HepG2 (cell line): ENCODE results near the gene CCL23. TPM values are rescaled to one million over a fixed set of nuclear protein-coding genes. Genes with fewer than 3 reads are reported as not detected.

ENCODE experiments used
- ARNTL ChIP-seq: sonication (generic); formaldehyde crosslinking; IDR thresholded peaks from 2 replicates; pipeline ENCODE4 v1.4.0; 2020; ENCODE audit warnings: mild to moderate bottlenecking, missing genetic modification reagents
- BHLHE40 ChIP-seq: IDR thresholded peaks from 2 replicates; pipeline ENCODE4 v1.6.1; 2011; ENCODE audit warnings: low read length, improper control_type of control experiment
- CBX1 ChIP-seq: IDR thresholded peaks from one replicate; pipeline ENCODE4 v1.6.1; 2016; ENCODE audit warnings: antibody characterized with exemption, low read depth
- GZF1 ChIP-seq: sonication (generic); formaldehyde crosslinking; IDR thresholded peaks from 2 replicates; pipeline ENCODE4 v1.5.1; 2020; ENCODE audit warnings: mild to moderate bottlenecking, missing genetic modification reagents
- HOXA7 ChIP-seq: sonication (generic); formaldehyde crosslinking; IDR thresholded peaks from 2 replicates; pipeline ENCODE4 v1.8.1; 2022; ENCODE audit warnings: mild to moderate bottlenecking, missing genetic modification reagents, moderate library complexity
- JDP2 ChIP-seq: sonication (generic); formaldehyde crosslinking; IDR thresholded peaks from 2 replicates; pipeline ENCODE4 v1.8.1; 2022; ENCODE audit warnings: missing genetic modification reagents, borderline replicate concordance
- NCOR1 ChIP-seq: fragments of 200-600 bp; sonication (generic); IDR thresholded peaks from 2 replicates; pipeline ENCODE4 v1.7.0; 2017; ENCODE audit warnings: antibody characterized with exemption, low read length, borderline replicate concordance
- NONO ChIP-seq, 2 experiments: fragments of 450-650 bp in 1 of 2; sonication (generic) in 1 of 2; formaldehyde crosslinking in 1 of 2; IDR thresholded peaks in 1 of 2; conservative IDR thresholded peaks in 1 of 2; 2 replicates each; pipeline versions ENCODE4 v1.6.1 to v1.8.0; 2017 to 2022; ENCODE audit warnings: mild to moderate bottlenecking in 1 of 2, missing genetic modification reagents in 1 of 2, moderate library complexity in 1 of 2
- POGZ ChIP-seq: sonication (generic); formaldehyde crosslinking; IDR thresholded peaks from 2 replicates; pipeline ENCODE4 v1.4.0; 2020; ENCODE audit warnings: mild to moderate bottlenecking, missing genetic modification reagents
- TAF15 ChIP-seq: fragments of 200-400 bp; formaldehyde crosslinking; IDR thresholded peaks from one replicate; pipeline ENCODE4 v1.6.1; 2018; ENCODE audit warnings: mild to moderate bottlenecking, low read depth, low read length; ENCODE audit not compliant: poor library complexity, severe bottlenecking
- ZNF253 ChIP-seq: sonication (generic); formaldehyde crosslinking; IDR thresholded peaks from 2 replicates; pipeline ENCODE4 v1.8.0; 2022; ENCODE audit warnings: mild to moderate bottlenecking, missing genetic modification reagents, borderline replicate concordance
- ZNF354B ChIP-seq: sonication (generic); formaldehyde crosslinking; IDR thresholded peaks from 2 replicates; pipeline ENCODE4 v1.8.0; 2022; ENCODE audit warnings: mild to moderate bottlenecking, missing genetic modification reagents
- ZNF431 ChIP-seq: sonication (generic); formaldehyde crosslinking; IDR thresholded peaks from 2 replicates; pipeline ENCODE4 v1.9.0; 2022; ENCODE audit warnings: missing genetic modification reagents, low read depth, mild to moderate bottlenecking, borderline replicate concordance
- ZNF468 ChIP-seq: sonication (generic); formaldehyde crosslinking; IDR thresholded peaks from 2 replicates; pipeline ENCODE4 v1.8.0; 2022; ENCODE audit warnings: mild to moderate bottlenecking, moderate library complexity, missing genetic modification reagents
- ZNF501 ChIP-seq: sonication (generic); formaldehyde crosslinking; IDR thresholded peaks from 2 replicates; pipeline ENCODE4 v1.5.1; 2020; ENCODE audit warnings: mild to moderate bottlenecking, moderate library complexity, missing genetic modification reagents
- polyA plus RNA-seq, 8 experiments: library from polyadenylated mRNA; depleted of rRNA in 3 of 8; stranded (reverse) in 7 of 8; unstranded in 1 of 8; fragments of >200 nt; fragmentation: Illumina TruSeq in 4 of 8; extraction: Trizol in 4 of 8; gene quantifications; 2 replicates each; pipeline versions ENCODE4 v1.2.1 to v1.2.3, GENCODE V29; 2011 to 2016; ENCODE audit warnings: low read depth in 4 of 8, missing spikeins in 1 of 8, mixed read lengths in 1 of 8; ENCODE audit not compliant: insufficient read depth in 1 of 8
- total RNA-seq, 5 experiments: library from RNA; depleted of rRNA; stranded (reverse); fragments of >200 nt; fragmentation: Illumina TruSeq; extraction: Trizol; gene quantifications; 2 replicates each; pipeline ENCODE4 v1.2.3, GENCODE V29; 2016; ENCODE audit warnings: low read depth in 1 of 5
- TF ChIP-seq, protein P1 (sequence below): sonication (generic); formaldehyde crosslinking; IDR thresholded peaks from 2 replicates; pipeline ENCODE4 v1.5.0; 2020; ENCODE audit warnings: mild to moderate bottlenecking, missing genetic modification reagents
- TF ChIP-seq, protein P2 (sequence below): sonication (generic); formaldehyde crosslinking; IDR thresholded peaks from 2 replicates; pipeline ENCODE4 v1.8.0; 2022; ENCODE audit warnings: missing genetic modification reagents, mild to moderate bottlenecking, inconsistent platforms, borderline replicate concordance
- TF ChIP-seq, protein P3 (sequence below): sonication (generic); formaldehyde crosslinking; IDR thresholded peaks from 2 replicates; pipeline ENCODE4 v1.5.0; 2020; ENCODE audit warnings: mild to moderate bottlenecking, missing genetic modification reagents
- TF ChIP-seq, protein P4 (sequence below): IDR thresholded peaks from 2 replicates; pipeline ENCODE4 v1.6.1; 2016; ENCODE audit warnings: low read depth, control low read depth
- TF ChIP-seq, protein P5 (sequence below): sonication (generic); formaldehyde crosslinking; IDR thresholded peaks from 2 replicates; pipeline ENCODE4 v1.5.0; 2020; ENCODE audit warnings: missing genetic modification reagents

The CCL23 gene
- total and polyA plus RNA-seq, 2 of the 13 experiments (the other 11 are each of a cell fraction or from before 2014, with no cell fraction given): not detected

DNA sequence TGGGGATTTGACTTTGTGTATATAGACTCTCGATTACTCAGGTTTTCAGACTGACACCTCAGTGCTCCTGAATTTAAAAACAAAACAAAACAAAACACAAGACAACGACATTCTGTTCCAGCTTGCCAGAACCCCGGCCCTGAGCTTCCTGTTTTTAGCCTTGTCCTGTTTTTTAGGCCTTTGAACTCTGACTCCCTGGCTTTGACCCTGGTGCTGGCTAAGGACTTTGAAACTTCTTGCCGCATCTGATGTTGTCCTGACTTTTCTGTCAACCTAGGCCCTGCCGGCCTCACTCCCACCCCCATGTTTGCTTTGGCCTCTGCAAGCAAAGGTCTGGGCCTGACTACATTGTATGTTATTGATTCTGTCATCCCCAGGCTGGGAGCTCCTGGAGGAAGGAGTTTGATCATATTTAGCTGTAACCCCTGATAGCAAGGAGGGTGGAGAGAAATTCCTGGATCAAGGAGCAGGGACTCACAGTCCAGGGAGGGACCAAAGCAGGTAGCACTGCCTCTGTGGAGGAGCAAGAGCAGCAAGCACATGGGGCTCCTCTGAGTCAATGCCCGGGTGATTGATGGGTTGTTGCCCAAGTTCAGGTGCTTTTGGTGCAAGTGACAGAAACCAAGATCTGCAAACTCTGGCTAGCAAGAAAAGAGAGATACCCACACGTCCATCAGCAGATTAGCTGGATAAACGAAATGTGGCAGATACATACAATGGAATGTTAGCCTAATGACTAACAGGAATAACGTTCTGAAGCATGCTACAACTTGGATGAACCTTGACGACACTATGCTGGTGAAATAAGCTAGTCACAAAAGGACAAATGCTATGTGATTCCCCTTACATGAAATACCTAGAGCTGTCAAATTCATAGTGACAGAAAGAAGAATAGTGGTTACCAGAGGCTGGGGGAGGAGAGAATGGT lies 44.2 kb downstream of the CCL23 start (continued):
- no peak for TF ChIP-seq NONO (IDR thresholded peaks at IDR 0.05)
- peak; percentile 93 for TF ChIP-seq NONO (CRISPR knock-in tag; conservative IDR thresholded peaks at IDR 0.05)
- TF ChIP-seq ZNF501 (CRISPR knock-in tag): peak; percentile 67
- peak; percentile 83 for TF ChIP-seq ARNTL
- TF ChIP-seq TAF15: no peak
- TF ChIP-seq ZNF354B (CRISPR knock-in tag): no peak
- peak; percentile 45; the same call in 1 of the 2 replicates for TF ChIP-seq JDP2
- TF ChIP-seq, protein P1, sequence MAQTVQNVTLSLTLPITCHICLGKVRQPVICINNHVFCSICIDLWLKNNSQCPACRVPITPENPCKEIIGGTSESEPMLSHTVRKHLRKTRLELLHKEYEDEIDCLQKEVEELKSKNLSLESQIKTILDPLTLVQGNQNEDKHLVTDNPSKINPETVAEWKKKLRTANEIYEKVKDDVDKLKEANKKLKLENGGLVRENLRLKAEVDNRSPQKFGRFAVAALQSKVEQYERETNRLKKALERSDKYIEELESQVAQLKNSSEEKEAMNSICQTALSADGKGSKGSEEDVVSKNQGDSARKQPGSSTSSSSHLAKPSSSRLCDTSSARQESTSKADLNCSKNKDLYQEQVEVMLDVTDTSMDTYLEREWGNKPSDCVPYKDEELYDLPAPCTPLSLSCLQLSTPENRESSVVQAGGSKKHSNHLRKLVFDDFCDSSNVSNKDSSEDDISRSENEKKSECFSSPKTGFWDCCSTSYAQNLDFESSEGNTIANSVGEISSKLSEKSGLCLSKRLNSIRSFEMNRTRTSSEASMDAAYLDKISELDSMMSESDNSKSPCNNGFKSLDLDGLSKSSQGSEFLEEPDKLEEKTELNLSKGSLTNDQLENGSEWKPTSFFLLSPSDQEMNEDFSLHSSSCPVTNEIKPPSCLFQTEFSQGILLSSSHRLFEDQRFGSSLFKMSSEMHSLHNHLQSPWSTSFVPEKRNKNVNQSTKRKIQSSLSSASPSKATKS (CRISPR knock-in tag): 0 out of 2 replicates have a peak, but pooled peaks have one; percentile 77
- TF ChIP-seq, protein P2, sequence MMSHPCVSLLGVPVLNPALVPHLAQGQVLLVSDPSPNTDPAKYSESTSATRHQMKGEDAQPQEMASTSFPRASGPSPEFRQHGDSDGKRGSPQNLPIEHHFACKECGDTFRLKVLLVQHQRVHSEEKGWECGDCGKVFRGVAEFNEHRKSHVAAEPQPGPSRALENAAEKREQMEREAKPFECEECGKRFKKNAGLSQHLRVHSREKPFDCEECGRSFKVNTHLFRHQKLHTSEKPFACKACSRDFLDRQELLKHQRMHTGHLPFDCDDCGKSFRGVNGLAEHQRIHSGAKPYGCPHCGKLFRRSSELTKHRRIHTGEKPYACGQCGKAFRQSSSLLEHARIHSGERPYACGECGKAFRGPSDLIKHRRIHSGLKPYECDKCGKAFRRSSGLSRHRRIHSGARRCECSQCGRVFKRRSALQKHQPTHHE (CRISPR knock-in tag): no peak
- peak; percentile 20; the same call in 1 of the 2 replicates for TF ChIP-seq BHLHE40
- TF ChIP-seq GZF1: no peak
- TF ChIP-seq CBX1: no peak
- no peak for TF ChIP-seq ZNF253
- no peak; the same call in 1 of the 2 replicates for TF ChIP-seq ZNF431 (CRISPR knock-in tag)
- TF ChIP-seq, protein P3, sequence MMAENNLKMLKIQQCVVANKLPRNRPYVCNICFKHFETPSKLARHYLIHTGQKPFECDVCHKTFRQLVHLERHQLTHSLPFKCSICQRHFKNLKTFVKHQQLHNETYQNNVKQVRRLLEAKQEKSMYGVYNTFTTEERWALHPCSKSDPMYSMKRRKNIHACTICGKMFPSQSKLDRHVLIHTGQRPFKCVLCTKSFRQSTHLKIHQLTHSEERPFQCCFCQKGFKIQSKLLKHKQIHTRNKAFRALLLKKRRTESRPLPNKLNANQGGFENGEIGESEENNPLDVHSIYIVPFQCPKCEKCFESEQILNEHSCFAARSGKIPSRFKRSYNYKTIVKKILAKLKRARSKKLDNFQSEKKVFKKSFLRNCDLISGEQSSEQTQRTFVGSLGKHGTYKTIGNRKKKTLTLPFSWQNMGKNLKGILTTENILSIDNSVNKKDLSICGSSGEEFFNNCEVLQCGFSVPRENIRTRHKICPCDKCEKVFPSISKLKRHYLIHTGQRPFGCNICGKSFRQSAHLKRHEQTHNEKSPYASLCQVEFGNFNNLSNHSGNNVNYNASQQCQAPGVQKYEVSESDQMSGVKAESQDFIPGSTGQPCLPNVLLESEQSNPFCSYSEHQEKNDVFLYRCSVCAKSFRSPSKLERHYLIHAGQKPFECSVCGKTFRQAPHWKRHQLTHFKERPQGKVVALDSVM: peak; percentile 90
- TF ChIP-seq, protein P4, sequence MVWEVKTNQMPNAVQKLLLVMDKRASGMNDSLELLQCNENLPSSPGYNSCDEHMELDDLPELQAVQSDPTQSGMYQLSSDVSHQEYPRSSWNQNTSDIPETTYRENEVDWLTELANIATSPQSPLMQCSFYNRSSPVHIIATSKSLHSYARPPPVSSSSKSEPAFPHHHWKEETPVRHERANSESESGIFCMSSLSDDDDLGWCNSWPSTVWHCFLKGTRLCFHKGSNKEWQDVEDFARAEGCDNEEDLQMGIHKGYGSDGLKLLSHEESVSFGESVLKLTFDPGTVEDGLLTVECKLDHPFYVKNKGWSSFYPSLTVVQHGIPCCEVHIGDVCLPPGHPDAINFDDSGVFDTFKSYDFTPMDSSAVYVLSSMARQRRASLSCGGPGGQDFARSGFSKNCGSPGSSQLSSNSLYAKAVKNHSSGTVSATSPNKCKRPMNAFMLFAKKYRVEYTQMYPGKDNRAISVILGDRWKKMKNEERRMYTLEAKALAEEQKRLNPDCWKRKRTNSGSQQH (CRISPR knock-in tag): peak; percentile 33; the same call in 1 of the 2 replicates
- peak; percentile 100 for TF ChIP-seq NCOR1
- TF ChIP-seq HOXA7 (CRISPR knock-in tag): no peak
- peak; percentile 76 for TF ChIP-seq POGZ (CRISPR knock-in tag)
- TF ChIP-seq, protein P5, sequence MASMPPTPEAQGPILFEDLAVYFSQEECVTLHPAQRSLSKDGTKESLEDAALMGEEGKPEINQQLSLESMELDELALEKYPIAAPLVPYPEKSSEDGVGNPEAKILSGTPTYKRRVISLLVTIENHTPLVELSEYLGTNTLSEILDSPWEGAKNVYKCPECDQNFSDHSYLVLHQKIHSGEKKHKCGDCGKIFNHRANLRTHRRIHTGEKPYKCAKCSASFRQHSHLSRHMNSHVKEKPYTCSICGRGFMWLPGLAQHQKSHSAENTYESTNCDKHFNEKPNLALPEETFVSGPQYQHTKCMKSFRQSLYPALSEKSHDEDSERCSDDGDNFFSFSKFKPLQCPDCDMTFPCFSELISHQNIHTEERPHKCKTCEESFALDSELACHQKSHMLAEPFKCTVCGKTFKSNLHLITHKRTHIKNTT (CRISPR knock-in tag): no peak
- no peak for TF ChIP-seq ZNF468 (CRISPR knock-in tag)
